Measurements from ENCODE around the gene ZFYVE28.

GRCh38 chr4:2254665-2255500, 163.6 kb downstream of the ZFYVE28 start:
- TF ChIP-seq, protein P1, sequence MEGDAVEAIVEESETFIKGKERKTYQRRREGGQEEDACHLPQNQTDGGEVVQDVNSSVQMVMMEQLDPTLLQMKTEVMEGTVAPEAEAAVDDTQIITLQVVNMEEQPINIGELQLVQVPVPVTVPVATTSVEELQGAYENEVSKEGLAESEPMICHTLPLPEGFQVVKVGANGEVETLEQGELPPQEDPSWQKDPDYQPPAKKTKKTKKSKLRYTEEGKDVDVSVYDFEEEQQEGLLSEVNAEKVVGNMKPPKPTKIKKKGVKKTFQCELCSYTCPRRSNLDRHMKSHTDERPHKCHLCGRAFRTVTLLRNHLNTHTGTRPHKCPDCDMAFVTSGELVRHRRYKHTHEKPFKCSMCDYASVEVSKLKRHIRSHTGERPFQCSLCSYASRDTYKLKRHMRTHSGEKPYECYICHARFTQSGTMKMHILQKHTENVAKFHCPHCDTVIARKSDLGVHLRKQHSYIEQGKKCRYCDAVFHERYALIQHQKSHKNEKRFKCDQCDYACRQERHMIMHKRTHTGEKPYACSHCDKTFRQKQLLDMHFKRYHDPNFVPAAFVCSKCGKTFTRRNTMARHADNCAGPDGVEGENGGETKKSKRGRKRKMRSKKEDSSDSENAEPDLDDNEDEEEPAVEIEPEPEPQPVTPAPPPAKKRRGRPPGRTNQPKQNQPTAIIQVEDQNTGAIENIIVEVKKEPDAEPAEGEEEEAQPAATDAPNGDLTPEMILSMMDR (IDR thresholded peaks at IDR 0.05) = no peak
- TF ChIP-seq POLR2A (IDR thresholded peaks at IDR 0.05) = no peak
- no peak for TF ChIP-seq POLR2AphosphoS5 (IDR thresholded peaks at IDR 0.05)
